Stimulated activated CD8-positive, alpha-beta memory T cell treated with anti-CD3 and anti-CD28 coated beads, Interleukin-7, amount 100 ng/mL, for 24 hours (primary cell): ENCODE measurements around the gene CNKSR2.

Source experiments
- DNase-seq: peaks from one replicate; pipeline ENCODE4 v3.0.0-alpha.2; 2020; ENCODE audit warnings: low read depth

The CNKSR2 gene

GRCh38 chrX:21675931-21676330 lies 301.7 kb downstream of the CNKSR2 start:
- no peak for DNase-seq

- DNase-seq, result no peak
These were observed 303.9 kb downstream of the CNKSR2 start for GRCh38 chrX:21678048-21678612.

DNA sequence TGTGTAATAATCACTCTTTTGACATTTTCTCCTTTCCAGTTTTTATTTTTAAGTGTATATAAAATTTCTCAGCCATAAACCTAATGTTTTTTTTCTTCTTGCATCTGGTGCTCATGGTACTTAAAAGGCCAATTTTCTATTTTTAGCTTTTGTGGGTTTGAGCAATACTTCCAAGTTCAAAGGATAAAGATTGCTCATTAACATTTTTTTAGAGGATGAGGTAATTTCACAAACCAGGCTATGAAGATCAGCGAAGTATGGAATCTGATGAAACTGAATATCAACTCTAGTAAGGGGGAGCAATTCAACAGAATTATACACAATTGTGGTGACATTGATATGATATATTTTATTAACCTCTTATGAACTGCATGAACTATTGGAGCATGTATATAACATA lies 309.7 kb downstream of the CNKSR2 start:
- no peak for DNase-seq

DNA sequence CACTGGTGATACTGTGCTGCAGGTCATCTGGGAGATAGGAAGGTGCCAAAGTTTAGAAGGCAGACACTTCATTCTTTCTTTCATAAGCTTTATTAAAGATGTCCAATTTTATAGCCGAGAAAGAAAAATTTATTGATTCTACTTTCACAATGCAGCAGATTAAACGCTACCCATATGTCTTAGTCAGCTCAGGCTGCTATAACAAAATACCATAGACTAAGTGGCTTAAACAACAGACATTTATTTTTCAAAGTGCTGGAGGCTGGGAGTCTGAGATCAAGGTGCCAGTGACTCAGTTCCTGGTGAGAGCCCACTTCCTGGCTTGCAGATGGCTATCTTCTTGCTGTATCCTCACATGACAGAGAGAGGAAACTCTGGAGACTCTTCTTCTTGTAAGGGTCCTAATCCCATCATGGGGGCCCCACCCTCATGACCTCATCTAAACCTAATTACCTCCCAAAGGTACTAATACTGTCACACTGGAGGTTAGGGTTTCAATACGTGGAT lies 317.3 kb downstream of the CNKSR2 start:
- no peak for DNase-seq

GRCh38 chrX:21698272-21698671 lies 324.1 kb downstream of the CNKSR2 start:
- DNase-seq, result no peak

GRCh38 chrX:21699136-21699535 lies 324.9 kb downstream of the CNKSR2 start:
- DNase-seq, result no peak

GRCh38 chrX:21700275-21700674 lies 326.1 kb downstream of the CNKSR2 start:
- no peak for DNase-seq

- DNase-seq, result no peak
These were observed 326.7 kb downstream of the CNKSR2 start for GRCh38 chrX:21700967-21701366.

DNA sequence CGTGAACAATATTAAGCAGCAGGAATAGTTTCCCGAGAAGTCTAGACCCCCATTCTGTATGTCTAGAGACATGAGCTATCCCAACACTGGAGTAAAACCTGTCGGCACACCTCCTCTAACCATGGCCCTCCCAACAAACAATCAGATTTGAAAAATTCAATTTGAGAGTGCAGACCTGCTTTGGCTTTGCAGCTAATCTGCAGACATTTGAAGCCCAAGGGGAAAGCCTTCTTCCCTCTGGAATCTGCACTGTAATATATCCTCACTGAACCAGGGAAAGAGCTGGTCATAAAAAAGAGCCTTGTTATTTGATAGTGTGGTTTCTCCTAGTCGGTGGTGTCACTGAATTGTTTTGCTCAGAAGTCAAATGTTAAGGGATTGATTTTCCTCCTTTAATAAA lies 328.5 kb downstream of the CNKSR2 start:
- no peak for DNase-seq
